Kidney tubule cell (primary cell): ENCODE measurements around the gene PHLDB1.
"Not testable (repeated sequence)": the region's sequence is repeated elsewhere in the genome, so short reads cannot be mapped to it uniquely, and the experiment has no call there.

ENCODE experiments used
- DNase-seq: peaks from one replicate; pipeline ENCODE4 v3.0.0-alpha.2; 2018; ENCODE audit warnings: low spot score

Gene PHLDB1

GRCh38 chr11:118607401-118608359, at the start of gene PHLDB1:
TSS of gene PHLDB1 (plus strand) at chr11:118607615. CDS start at chr11:118613837, 6,222 bp downstream.
- peak; percentile 75 for DNase-seq

- no peak for DNase-seq
These were observed 46.6 kb upstream of the PHLDB1 start for GRCh38 chr11:118560806-118561205.

GRCh38 chr11:118565051-118565450, 42.4 kb upstream of the PHLDB1 start:
- DNase-seq, result no peak

GRCh38 chr11:118569670-118570069, 37.7 kb upstream of the PHLDB1 start:
- DNase-seq, result no peak

- DNase-seq, result no peak
These were observed 36.6 kb upstream of the PHLDB1 start for GRCh38 chr11:118570787-118571186.

- DNase-seq, result peak; percentile 9
These were observed 35.7 kb upstream of the PHLDB1 start for GRCh38 chr11:118571701-118572060.

GRCh38 chr11:118572061-118572980, 35.1 kb upstream of the PHLDB1 start, which contains the start of gene ARCN1:
TSS of gene ARCN1 (plus strand) at chr11:118572409. CDS start at chr11:118572548, 139 bp downstream.
- peak; percentile 74 for DNase-seq

- DNase-seq, result peak; percentile 68
These were observed 34.3 kb upstream of the PHLDB1 start for GRCh38 chr11:118572981-118573550.

GRCh38 chr11:118574636-118575035, 32.8 kb upstream of the PHLDB1 start:
- DNase-seq, result no peak

- DNase-seq, result not testable (repeated sequence)
These were observed 29.4 kb upstream of the PHLDB1 start for GRCh38 chr11:118577995-118578394.

GRCh38 chr11:118581057-118581456, 26.4 kb upstream of the PHLDB1 start:
- DNase-seq, result no peak

GRCh38 chr11:118587952-118588351, 19.5 kb upstream of the PHLDB1 start:
- DNase-seq, result no peak

GRCh38 chr11:118592616-118593367, 14.6 kb upstream of the PHLDB1 start:
- no peak for DNase-seq

- DNase-seq, result peak; percentile 58
These were observed 12.4 kb upstream of the PHLDB1 start for GRCh38 chr11:118594984-118595383.

GRCh38 chr11:118596224-118597146, 10.9 kb upstream of the PHLDB1 start:
- DNase-seq, result no peak

- no peak for DNase-seq
These were observed 9.9 kb upstream of the PHLDB1 start for GRCh38 chr11:118597556-118597955.

- DNase-seq, result no peak
These were observed 5.1 kb upstream of the PHLDB1 start for GRCh38 chr11:118602331-118602730.

GRCh38 chr11:118603709-118604108, 3.7 kb upstream of the PHLDB1 start:
- not testable (repeated sequence) for DNase-seq

GRCh38 chr11:118604566-118604965, 2.8 kb upstream of the PHLDB1 start:
- no peak for DNase-seq
